Fibroblast of mammary gland (primary cell): ENCODE measurements around the gene CERS6.

Experiments
- DNase-seq: peaks from one replicate; pipeline ENCODE4 v3.0.0-alpha.2; 2010; ENCODE audit warnings: low read depth
- H3K4me3 ChIP-seq: 2 replicates; pipeline ENCODE4 v1.5.1; 2011; ENCODE audit warnings: low read depth, mild to moderate bottlenecking, low read length, moderate library complexity; ENCODE audit not compliant: control insufficient read depth
- CTCF ChIP-seq: conservative IDR thresholded peaks from 2 replicates; pipeline ENCODE4 v1.5.1; 2011; ENCODE audit warnings: low read depth, low read length, inconsistent platforms; ENCODE audit not compliant: control insufficient read depth, insufficient read depth

The CERS6 gene

GRCh38 chr2:168736649-168737445, 280.8 kb downstream of the CERS6 start:
- no peak for TF ChIP-seq CTCF
- H3K4me3 ChIP-seq, result no peak overlapping the region
- DNase-seq, result no peak

DNA sequence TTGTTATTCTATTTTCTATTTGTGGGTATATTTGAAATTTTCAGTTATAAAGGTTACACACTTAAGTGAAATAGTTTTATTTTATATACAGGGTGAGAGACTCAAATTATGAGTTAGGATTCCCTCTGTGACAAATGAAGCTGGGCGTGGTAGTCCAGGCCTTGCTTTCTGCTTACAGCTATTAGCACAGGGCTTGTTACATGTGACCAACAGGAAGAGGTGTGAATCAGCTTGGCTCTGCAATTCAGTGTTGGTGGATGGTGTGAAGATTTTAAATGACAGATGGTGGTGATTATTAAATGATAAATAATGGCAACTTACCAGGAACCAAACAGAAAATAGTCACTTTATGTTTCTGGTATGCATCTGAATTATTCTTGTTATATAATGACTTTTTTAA, 282.0 kb downstream of the CERS6 start:
- no peak for TF ChIP-seq CTCF
- no peak for DNase-seq
- H3K4me3 ChIP-seq, result no peak overlapping the region

GRCh38 chr2:168740360-168740759, 284.3 kb downstream of the CERS6 start:
- no peak for TF ChIP-seq CTCF
- H3K4me3 ChIP-seq, result no peak overlapping the region
- no peak for DNase-seq

GRCh38 chr2:168740788-168741187, 284.7 kb downstream of the CERS6 start:
- DNase-seq, result no peak
- no peak overlapping the region for H3K4me3 ChIP-seq
- TF ChIP-seq CTCF, result no peak

- no peak for DNase-seq
- no peak overlapping the region for H3K4me3 ChIP-seq
- no peak for TF ChIP-seq CTCF
Measured at GRCh38 chr2:168742258-168742932, 286.3 kb downstream of the CERS6 start.

DNA sequence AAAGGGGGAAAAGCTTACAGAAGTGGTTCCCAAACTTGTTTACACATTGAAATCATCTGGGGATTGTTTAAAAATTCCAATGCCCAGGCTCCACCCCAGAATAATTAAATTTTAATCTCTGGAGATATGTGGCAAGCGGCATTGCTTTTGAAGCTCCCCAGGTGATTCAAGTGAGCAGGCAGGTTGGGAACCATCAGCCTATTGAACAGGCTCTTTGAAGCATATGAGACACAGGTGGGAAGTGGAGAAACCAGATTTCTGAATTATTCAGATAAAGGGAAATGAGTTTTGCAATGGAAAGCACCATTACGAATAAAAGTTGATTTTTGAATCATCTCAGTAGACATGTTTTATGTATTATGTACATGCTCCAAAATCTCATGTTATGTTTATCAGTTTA, 288.8 kb downstream of the CERS6 start:
- no peak overlapping the region for H3K4me3 ChIP-seq
- no peak for DNase-seq
- no peak for TF ChIP-seq CTCF
